K562 (cell line): ENCODE measurements around the gene BMP6. TPM values are rescaled to one million over a fixed set of nuclear protein-coding genes. Genes with fewer than 3 reads are reported as not detected.

ENCODE experiments used
- ATF7 ChIP-seq: fragments of 450-650 bp; IDR thresholded peaks from 2 replicates; pipeline ENCODE4 v1.7.1; 2014; ENCODE audit warnings: mild to moderate bottlenecking, moderate library complexity
- CEBPG ChIP-seq, 3 experiments: fragments of 200-800 bp in 1 of 3; sonication (Bioruptor generic) in 1 of 3; sonication (generic) in 1 of 3; formaldehyde crosslinking in 1 of 3; IDR thresholded peaks in 2 of 3; conservative IDR thresholded peaks in 1 of 3; 2 replicates each; pipeline versions ENCODE4 v1.6.1 to v1.8.0; 2016 to 2022; ENCODE audit warnings: missing compliant biosample characterization in 2 of 3, missing genetic modification characterization in 2 of 3, mild to moderate bottlenecking in 1 of 3, missing genetic modification reagents in 1 of 3
- CSDE1 ChIP-seq, 2 experiments: fragments of 450-650 bp; IDR thresholded peaks; 2 replicates each; pipeline ENCODE4 v1.6.1; 2016; ENCODE audit warnings: mild to moderate bottlenecking in 1 of 2
- GABPA ChIP-seq: fragments of 200-800 bp; sonication (Bioruptor generic); conservative IDR thresholded peaks from 2 replicates; pipeline ENCODE4 v1.6.1; 2016; ENCODE audit warnings: low read depth, missing genetic modification characterization, missing compliant biosample characterization
- MAFK ChIP-seq: IDR thresholded peaks from 2 replicates; pipeline ENCODE4 v1.6.1; 2011; ENCODE audit warnings: low read length, improper control_type of control experiment
- MAZ ChIP-seq, 2 experiments: fragments of 450-650 bp in 1 of 2; sonication (generic) in 1 of 2; formaldehyde crosslinking; IDR thresholded peaks in 1 of 2; conservative IDR thresholded peaks in 1 of 2; 2 replicates each; pipeline versions ENCODE4 v1.4.0 to v1.5.0; 2020; ENCODE audit warnings: mild to moderate bottlenecking in 1 of 2, missing genetic modification reagents in 1 of 2
- POLR2A ChIP-seq: fragments of 450-650 bp; conservative IDR thresholded peaks from 2 replicates; pipeline ENCODE4 v1.6.1; 2016
- RBBP5 ChIP-seq: fragments of 200-600 bp; sonication (generic); IDR thresholded peaks from 2 replicates; pipeline ENCODE4 v1.6.1; 2012; ENCODE audit warnings: borderline replicate concordance, mild to moderate bottlenecking, low read length, control low read depth, inconsistent platforms; ENCODE audit not compliant: insufficient read depth, poor library complexity, severe bottlenecking
- ZNF263 ChIP-seq: sonication (generic); formaldehyde crosslinking; IDR thresholded peaks from 2 replicates; pipeline ENCODE4 v1.8.0; 2022; ENCODE audit warnings: mild to moderate bottlenecking, missing genetic modification reagents, borderline replicate concordance
- polyA plus RNA-seq, 8 experiments: library from polyadenylated mRNA; depleted of rRNA in 4 of 8; stranded (reverse) in 5 of 8; unstranded in 3 of 8; fragments of >200 nt; fragmentation: Nextera tagmentation in 2 of 8; fragmentation: Illumina TruSeq in 1 of 8; extraction: Ambion mirVana in 2 of 8; extraction: Trizol in 1 of 8; gene quantifications; 2 replicates each; pipeline versions ENCODE4 v1.2.1 to v1.2.3, GENCODE V29; 2011 to 2014; ENCODE audit warnings: inconsistent platforms in 1 of 8, missing spikeins in 1 of 8
- total RNA-seq, 7 experiments: library from RNA; depleted of rRNA in 6 of 7; stranded (reverse); fragments of >200 nt in 6 of 7; fragmentation: Illumina TruSeq in 2 of 7; extraction: Trizol in 2 of 7; gene quantifications; 2 replicates each; pipeline versions ENCODE4 v1.2.1 to v1.2.3, GENCODE V29; 2011 to 2021; ENCODE audit warnings: low replicate concordance in 1 of 7
- TF ChIP-seq, protein P1 (sequence below): fragments of 450-650 bp; IDR thresholded peaks from 2 replicates; pipeline ENCODE4 v1.6.1; 2016; ENCODE audit warnings: mild to moderate bottlenecking, moderate library complexity
- TF ChIP-seq, protein P2 (sequence below), 2 experiments: fragments of 250-450 bp in 1 of 2; fragments of 450-650 bp in 1 of 2; sonication (Bioruptor Pico) in 1 of 2; IDR thresholded peaks; 2 replicates each; pipeline versions ENCODE4 v1.6.1 to v1.8.0; 2016 to 2021; ENCODE audit warnings: mild to moderate bottlenecking in 2 of 2, moderate library complexity in 2 of 2, missing compliant biosample characterization in 1 of 2, missing genetic modification characterization in 1 of 2

BMP6 gene
- total and polyA plus RNA-seq, 9 of the 15 experiments (the other 6 are each of a cell fraction or from before 2014, with no cell fraction given) = 0.01 to 0.13 (median 0.06) TPM; not detected in 3

DNA sequence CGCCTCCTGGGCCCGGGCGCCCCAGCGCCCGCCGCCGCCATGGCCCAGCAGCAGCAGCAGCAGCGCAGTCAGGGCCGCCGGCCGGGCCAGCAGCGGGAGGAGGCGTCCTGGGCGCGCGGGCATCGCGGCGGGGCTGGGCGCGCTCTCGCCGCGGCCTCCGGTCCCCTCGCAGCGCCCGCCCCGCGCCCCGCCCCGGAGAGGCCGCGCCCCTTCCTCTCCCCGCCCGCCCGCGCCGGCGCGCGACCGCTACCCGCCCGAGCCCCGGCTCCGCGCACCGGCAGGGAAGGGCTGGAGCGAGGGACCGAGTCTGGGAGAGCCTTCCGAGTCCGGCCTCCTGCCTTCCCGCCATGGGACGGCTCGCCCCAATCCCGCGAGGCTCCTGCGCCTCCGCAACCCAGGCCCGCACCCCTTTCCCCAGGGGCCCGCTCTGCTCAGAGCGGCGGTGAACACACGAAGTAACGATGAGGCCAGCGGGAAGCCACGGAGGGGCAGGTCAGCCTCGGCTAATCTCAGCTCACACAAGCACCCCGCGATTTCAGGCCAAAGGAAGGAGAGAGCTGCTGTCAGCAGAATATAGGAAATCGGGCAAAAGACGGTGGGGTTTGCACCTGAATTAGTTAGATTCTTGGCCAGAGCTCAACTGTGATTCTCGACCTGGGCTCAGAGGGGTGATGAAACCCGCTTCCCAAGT lies 184.9 kb downstream of the BMP6 start, which contains the start of gene TXNDC5 (continued):
- no peak for TF ChIP-seq CEBPG (CRISPR knock-in tag; IDR thresholded peaks at IDR 0.05)
- TF ChIP-seq CEBPG (tag; conservative IDR thresholded peaks at IDR 0.05 in 1 of 2, IDR thresholded peaks at IDR 0.05 in 1 of 2) = no peak
- TF ChIP-seq CSDE1 (IDR thresholded peaks at IDR 0.05) = no peak
- TF ChIP-seq, protein P1, sequence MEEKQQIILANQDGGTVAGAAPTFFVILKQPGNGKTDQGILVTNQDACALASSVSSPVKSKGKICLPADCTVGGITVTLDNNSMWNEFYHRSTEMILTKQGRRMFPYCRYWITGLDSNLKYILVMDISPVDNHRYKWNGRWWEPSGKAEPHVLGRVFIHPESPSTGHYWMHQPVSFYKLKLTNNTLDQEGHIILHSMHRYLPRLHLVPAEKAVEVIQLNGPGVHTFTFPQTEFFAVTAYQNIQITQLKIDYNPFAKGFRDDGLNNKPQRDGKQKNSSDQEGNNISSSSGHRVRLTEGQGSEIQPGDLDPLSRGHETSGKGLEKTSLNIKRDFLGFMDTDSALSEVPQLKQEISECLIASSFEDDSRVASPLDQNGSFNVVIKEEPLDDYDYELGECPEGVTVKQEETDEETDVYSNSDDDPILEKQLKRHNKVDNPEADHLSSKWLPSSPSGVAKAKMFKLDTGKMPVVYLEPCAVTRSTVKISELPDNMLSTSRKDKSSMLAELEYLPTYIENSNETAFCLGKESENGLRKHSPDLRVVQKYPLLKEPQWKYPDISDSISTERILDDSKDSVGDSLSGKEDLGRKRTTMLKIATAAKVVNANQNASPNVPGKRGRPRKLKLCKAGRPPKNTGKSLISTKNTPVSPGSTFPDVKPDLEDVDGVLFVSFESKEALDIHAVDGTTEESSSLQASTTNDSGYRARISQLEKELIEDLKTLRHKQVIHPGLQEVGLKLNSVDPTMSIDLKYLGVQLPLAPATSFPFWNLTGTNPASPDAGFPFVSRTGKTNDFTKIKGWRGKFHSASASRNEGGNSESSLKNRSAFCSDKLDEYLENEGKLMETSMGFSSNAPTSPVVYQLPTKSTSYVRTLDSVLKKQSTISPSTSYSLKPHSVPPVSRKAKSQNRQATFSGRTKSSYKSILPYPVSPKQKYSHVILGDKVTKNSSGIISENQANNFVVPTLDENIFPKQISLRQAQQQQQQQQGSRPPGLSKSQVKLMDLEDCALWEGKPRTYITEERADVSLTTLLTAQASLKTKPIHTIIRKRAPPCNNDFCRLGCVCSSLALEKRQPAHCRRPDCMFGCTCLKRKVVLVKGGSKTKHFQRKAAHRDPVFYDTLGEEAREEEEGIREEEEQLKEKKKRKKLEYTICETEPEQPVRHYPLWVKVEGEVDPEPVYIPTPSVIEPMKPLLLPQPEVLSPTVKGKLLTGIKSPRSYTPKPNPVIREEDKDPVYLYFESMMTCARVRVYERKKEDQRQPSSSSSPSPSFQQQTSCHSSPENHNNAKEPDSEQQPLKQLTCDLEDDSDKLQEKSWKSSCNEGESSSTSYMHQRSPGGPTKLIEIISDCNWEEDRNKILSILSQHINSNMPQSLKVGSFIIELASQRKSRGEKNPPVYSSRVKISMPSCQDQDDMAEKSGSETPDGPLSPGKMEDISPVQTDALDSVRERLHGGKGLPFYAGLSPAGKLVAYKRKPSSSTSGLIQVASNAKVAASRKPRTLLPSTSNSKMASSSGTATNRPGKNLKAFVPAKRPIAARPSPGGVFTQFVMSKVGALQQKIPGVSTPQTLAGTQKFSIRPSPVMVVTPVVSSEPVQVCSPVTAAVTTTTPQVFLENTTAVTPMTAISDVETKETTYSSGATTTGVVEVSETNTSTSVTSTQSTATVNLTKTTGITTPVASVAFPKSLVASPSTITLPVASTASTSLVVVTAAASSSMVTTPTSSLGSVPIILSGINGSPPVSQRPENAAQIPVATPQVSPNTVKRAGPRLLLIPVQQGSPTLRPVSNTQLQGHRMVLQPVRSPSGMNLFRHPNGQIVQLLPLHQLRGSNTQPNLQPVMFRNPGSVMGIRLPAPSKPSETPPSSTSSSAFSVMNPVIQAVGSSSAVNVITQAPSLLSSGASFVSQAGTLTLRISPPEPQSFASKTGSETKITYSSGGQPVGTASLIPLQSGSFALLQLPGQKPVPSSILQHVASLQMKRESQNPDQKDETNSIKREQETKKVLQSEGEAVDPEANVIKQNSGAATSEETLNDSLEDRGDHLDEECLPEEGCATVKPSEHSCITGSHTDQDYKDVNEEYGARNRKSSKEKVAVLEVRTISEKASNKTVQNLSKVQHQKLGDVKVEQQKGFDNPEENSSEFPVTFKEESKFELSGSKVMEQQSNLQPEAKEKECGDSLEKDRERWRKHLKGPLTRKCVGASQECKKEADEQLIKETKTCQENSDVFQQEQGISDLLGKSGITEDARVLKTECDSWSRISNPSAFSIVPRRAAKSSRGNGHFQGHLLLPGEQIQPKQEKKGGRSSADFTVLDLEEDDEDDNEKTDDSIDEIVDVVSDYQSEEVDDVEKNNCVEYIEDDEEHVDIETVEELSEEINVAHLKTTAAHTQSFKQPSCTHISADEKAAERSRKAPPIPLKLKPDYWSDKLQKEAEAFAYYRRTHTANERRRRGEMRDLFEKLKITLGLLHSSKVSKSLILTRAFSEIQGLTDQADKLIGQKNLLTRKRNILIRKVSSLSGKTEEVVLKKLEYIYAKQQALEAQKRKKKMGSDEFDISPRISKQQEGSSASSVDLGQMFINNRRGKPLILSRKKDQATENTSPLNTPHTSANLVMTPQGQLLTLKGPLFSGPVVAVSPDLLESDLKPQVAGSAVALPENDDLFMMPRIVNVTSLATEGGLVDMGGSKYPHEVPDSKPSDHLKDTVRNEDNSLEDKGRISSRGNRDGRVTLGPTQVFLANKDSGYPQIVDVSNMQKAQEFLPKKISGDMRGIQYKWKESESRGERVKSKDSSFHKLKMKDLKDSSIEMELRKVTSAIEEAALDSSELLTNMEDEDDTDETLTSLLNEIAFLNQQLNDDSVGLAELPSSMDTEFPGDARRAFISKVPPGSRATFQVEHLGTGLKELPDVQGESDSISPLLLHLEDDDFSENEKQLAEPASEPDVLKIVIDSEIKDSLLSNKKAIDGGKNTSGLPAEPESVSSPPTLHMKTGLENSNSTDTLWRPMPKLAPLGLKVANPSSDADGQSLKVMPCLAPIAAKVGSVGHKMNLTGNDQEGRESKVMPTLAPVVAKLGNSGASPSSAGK = peak; percentile 73; the same call in 1 of the 2 replicates
- TF ChIP-seq MAZ (CRISPR knock-in tag; conservative IDR thresholded peaks at IDR 0.05 in 1 of 2, IDR thresholded peaks at IDR 0.05 in 1 of 2) = peak; percentile 52 to 69; a peak in 3 of 4 replicates
- peak; percentile 71 for TF ChIP-seq GABPA (tag)
- TF ChIP-seq, protein P2, sequence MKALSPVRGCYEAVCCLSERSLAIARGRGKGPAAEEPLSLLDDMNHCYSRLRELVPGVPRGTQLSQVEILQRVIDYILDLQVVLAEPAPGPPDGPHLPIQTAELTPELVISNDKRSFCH (CRISPR knock-in tag; IDR thresholded peaks at IDR 0.05) = no peak
- TF ChIP-seq, protein P2 (tag; IDR thresholded peaks at IDR 0.05) = peak; percentile 48; the same call in 1 of the 2 replicates
- peak; percentile 43 for TF ChIP-seq ATF7
- peak; percentile 53; the same call in 1 of the 2 replicates for TF ChIP-seq POLR2A
- TF ChIP-seq ZNF263 = no peak
- TF ChIP-seq MAFK = 0 out of 2 replicates have a peak, but pooled peaks have one; percentile 8
- TF ChIP-seq RBBP5 = no peak
